ENCODE data around the gene GMNN.
"Not testable (repeated sequence)": the region's sequence is repeated elsewhere in the genome, so short reads cannot be mapped to it uniquely, and the experiment has no call there.

DNA sequence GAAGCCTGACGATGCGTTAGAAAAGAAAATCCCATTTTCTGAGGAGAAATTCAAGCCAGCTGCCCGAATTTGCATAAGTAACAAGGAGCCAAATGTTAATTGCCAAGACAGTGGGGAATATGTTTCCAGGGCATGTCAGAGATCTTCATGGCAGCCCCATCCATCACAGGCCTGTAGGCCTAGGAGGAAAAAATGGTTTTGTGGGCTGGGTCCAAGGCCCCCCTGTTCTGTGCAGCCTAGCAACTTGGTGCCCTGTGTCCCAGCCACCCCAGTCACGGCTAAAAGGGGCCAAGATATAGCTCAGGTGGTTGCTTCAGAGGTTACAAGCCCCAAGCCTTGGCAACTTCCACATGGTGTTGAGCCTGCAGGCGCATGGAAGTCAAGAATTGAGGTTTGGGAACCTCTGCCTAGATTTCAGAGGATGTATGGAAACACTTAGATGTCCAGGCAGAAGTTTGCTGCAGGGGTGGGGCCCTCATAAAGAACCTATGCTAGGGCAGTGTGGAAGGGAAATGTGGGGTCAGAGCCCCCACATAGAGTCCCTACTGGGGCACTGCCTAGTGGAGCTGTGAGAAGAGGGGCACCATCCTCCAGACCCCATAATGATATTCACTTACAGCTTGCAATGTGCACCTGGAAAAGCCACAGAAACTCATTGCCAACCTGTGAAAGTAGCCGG lies 43.1 kb upstream of the GMNN start:
- TF ChIP-seq, protein P1, sequence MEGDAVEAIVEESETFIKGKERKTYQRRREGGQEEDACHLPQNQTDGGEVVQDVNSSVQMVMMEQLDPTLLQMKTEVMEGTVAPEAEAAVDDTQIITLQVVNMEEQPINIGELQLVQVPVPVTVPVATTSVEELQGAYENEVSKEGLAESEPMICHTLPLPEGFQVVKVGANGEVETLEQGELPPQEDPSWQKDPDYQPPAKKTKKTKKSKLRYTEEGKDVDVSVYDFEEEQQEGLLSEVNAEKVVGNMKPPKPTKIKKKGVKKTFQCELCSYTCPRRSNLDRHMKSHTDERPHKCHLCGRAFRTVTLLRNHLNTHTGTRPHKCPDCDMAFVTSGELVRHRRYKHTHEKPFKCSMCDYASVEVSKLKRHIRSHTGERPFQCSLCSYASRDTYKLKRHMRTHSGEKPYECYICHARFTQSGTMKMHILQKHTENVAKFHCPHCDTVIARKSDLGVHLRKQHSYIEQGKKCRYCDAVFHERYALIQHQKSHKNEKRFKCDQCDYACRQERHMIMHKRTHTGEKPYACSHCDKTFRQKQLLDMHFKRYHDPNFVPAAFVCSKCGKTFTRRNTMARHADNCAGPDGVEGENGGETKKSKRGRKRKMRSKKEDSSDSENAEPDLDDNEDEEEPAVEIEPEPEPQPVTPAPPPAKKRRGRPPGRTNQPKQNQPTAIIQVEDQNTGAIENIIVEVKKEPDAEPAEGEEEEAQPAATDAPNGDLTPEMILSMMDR (conservative IDR thresholded peaks at IDR 0.05; ENCODE audit: low read length): not testable (repeated sequence)
- not testable (repeated sequence) for TF ChIP-seq EZH2phosphoT487 (IDR thresholded peaks at IDR 0.05; ENCODE audit: borderline replicate concordance)

Data from Loucy (cell line).